AG09319 (cell line): ENCODE results near the gene ANKRD33.

ENCODE experiments used
- DNase-seq: peaks from one replicate; pipeline ENCODE4 v3.0.0-alpha.2; 2010; ENCODE audit warnings: low read depth; ENCODE audit errors: extremely low read depth
- CTCF ChIP-seq: IDR thresholded peaks from 2 replicates; pipeline ENCODE4 v1.5.1; 2011; ENCODE audit warnings: low read depth, mild to moderate bottlenecking, inconsistent platforms, low read length, moderate library complexity

Gene ANKRD33

DNA sequence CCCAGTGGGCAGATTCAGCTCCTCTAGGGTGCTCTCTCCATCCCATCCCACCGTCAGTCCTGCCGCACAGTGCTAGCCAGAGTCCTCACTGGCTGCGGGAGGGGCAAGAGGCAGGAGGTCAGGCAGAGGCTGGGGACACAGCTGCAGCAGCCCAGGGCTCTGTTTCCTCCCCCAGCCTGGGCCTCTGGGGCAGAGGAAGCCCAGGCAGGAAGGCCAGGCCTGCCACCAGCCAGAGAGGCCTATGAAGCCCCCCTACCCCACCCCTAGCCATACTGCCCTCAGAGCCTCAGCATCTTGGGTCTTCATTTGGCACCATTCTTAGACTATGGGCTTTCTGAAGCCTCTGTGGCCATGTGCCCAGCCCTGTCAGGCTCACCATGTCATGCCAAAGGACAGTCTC, 22.8 kb downstream of the ANKRD33 start:
- DNase-seq: no peak
- no peak for TF ChIP-seq CTCF

DNA sequence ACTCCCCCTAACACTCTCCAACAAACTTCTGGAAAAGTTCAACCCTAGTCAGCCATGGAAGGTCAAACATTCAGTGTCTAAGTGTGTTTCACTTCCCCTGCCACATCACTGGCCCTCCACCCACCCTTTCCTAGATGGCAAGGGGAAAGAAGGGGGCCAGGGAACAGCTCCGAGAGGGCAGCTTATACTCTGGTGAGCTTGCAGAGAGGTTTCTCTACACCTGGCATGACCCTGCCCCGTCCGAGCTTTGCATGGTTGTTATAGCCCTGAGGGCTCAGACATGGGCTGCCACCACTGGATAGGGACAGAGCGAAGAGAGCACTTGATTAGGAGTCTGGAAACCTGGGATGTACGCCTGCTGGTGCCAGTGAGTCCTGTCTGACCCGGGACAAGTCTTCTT, 23.4 kb downstream of the ANKRD33 start:
- TF ChIP-seq CTCF: no peak
- DNase-seq: no peak

DNA sequence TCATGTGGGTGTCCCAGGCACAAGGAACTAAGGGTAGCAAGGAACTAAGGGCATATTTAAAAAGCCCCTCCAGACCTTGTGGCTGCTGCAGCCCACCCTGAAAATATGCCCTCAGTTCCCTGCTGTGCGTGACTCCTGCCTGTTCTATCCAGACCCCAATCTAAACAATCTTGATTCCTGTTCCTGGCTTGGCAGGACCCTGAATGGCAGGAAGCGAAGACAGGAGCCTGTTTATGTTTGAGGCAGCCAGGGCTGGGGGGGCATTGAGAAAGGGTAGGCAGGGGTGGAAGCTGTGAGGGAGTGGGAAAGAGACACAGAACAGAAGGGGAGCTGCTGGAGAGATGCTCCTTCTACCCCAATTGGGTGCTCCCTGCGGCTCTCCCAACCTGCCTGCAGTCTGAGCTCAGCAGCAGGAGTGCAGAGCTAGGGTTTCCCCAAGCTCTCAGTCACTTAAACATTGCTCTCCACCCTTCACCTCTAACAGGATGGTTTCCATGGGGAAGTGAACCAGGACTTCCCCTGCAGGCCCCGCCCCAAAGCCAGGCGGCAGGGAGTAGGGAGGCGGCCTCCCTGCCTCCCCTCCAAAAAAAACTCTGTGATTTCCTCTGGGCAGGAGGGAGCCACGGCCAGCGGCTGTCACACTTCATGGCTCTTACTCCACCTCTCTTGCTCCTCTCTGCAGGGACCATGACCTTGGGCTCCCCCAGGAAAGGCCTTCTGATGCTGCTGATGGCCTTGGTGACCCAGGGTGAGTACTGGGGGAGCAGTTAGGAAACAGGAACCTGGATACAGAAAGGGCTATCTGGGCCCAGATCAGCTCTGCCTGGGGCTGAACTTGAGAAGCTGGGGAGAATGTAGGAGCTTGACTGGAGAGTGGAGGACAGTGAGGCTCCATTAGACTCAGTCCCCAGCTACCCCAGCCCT, 24.1 kb downstream of the ANKRD33 start:
- no peak for DNase-seq
- no peak for TF ChIP-seq CTCF

DNA sequence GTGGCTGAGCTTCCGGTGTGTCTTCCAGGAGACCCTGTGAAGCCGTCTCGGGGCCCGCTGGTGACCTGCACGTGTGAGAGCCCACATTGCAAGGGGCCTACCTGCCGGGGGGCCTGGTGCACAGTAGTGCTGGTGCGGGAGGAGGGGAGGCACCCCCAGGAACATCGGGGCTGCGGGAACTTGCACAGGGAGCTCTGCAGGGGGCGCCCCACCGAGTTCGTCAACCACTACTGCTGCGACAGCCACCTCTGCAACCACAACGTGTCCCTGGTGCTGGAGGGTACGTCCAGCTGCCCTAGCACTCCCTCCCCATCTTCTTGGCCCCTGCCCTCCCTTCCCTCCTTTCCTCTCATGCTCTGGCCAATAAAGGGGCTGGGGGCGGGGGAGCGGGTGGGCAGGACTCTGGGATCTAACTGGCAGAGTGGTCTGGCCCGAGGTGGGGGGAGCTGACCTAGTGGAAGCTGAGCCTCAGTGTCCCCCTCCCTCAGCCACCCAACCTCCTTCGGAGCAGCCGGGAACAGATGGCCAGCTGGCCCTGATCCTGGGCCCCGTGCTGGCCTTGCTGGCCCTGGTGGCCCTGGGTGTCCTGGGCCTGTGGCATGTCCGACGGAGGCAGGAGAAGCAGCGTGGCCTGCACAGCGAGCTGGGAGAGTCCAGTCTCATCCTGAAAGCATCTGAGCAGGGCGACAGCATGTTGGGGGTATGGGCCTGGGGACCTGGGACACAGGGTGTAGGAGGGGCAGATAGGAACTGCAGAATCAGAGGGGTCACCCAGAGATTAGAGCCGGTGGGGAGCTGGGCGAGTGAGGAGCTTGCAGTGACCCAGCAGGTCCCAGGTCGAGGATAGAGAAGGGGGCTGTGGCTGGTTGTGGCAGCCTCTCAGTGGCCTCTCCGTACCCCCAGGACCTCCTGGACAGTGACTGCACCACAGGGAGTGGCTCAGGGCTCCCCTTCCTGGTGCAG, 25.4 kb downstream of the ANKRD33 start:
- no peak for TF ChIP-seq CTCF
- DNase-seq: no peak

GRCh38 chr12:51914034-51914923, 26.4 kb downstream of the ANKRD33 start:
- no peak for TF ChIP-seq CTCF
- DNase-seq: no peak

DNA sequence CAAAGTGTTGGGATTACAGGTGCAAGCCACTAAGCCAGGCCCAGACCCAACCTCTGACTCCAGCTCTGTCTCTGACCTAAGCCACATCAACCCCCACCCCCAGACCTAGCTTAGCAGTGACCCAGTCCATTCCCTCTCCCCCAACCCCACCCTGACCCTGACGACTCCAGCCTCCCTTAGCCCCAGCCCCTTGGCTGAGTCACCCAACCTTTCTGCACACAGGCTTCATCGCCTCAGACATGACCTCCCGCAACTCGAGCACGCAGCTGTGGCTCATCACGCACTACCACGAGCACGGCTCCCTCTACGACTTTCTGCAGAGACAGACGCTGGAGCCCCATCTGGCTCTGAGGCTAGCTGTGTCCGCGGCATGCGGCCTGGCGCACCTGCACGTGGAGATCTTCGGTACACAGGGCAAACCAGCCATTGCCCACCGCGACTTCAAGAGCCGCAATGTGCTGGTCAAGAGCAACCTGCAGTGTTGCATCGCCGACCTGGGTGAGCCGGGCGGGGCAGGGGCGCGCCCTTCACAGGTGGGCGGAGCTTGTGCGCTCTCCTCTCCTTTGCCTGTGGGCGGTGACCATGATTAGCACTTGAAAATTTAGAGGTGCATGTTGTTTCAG, 27.2 kb downstream of the ANKRD33 start:
- DNase-seq: no peak
- no peak for TF ChIP-seq CTCF
